SH-SY5Y (cell line): ENCODE measurements around the gene CYFIP2.

Experiments
- GATA2 ChIP-seq: IDR thresholded peaks from 2 replicates; pipeline ENCODE4 v1.6.1; 2011; ENCODE audit warnings: mild to moderate bottlenecking, low read depth, low read length
- GATA3 ChIP-seq: IDR thresholded peaks from 2 replicates; pipeline ENCODE4 v1.6.1; 2011; ENCODE audit warnings: low read depth, mild to moderate bottlenecking, low read length, moderate library complexity

DNA sequence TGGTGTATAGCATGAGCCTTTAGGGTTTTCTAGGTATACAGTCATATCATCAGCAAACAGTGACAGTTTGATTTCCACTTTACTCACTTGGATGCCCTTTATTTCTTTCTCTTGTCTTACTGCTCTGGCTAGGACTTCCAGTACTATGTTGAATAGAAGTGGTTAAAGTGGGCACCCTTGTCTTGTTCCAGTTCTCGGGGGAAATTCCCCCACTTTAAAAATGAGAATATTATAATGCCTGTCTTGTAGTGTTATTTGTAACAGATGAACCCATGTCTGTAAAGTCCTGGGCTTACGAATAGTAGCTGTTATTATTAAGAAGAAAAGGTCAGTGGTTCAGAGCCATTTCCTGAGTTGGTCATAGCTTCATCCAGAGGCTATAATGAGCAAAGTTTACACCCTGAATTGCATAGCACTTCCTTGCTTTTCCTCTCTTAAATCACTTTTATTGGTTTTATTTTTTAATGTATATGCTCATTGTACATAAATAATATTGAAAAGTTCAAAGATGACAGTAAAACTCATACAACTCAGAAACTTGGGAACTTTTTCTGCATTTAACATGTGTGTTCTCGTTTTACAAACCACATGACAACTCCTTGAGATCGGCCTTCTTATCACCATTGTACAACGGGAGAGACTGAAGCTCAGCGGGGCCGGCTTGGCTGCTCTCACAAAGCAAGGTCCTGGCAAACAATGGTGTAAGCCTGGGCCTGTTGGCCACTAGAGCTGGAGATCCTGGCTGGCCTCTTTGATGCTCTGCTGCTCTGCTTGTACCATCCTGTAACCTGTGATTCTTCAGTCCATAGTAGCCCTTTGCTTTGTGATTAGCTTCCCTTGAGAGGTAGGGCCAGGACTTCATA lies 85.2 kb downstream of the CYFIP2 start:
- TF ChIP-seq GATA2 (no peak), GATA3 (no peak)
